ENCODE measurements around the gene PDE9A. TPM values are rescaled to one million over a fixed set of nuclear protein-coding genes. Genes with fewer than 3 reads are reported as not detected.

The PDE9A gene
- total RNA-seq, 1 experiment from 2014 or later = 31.9 TPM

DNA sequence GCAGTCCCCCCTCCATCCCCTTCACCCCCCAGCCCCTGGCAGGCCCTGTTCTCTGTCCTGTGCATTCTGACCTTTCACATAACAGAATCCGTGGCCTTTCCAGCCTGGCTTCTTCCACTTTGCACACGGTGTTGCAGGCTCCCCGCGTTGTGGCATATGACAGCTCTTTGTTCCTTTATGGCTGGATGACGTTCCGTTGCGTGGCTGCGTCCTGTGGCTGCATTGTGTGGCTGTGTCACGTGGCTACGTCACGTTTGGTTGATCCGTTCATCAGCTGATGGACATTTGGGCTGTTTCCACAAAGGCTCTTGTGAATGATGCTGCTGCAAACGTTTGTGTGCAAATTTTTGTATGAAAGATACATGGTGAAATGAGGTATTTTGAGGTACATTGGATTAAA, 53.3 kb downstream of the PDE9A start:
- DNase-seq = no peak
- H2BK20ac ChIP-seq (ENCODE audit: low read depth, low read length, poor library complexity, severe bottlenecking) = no peak overlapping the region
- no peak overlapping the region for H3K14ac ChIP-seq (ENCODE audit: insufficient read depth, low read length)
- no peak overlapping the region for H3K23ac ChIP-seq (ENCODE audit: insufficient read length, low read depth, low read length)
- H3K4me1 Mint-ChIP-seq = peaks cover 40 to 44% of the 10 kb centered on the region in 2 experiments
- H4K5ac ChIP-seq (ENCODE audit: insufficient read length, low read depth, low read length) = no peak overlapping the region
- TF ChIP-seq, protein P1, sequence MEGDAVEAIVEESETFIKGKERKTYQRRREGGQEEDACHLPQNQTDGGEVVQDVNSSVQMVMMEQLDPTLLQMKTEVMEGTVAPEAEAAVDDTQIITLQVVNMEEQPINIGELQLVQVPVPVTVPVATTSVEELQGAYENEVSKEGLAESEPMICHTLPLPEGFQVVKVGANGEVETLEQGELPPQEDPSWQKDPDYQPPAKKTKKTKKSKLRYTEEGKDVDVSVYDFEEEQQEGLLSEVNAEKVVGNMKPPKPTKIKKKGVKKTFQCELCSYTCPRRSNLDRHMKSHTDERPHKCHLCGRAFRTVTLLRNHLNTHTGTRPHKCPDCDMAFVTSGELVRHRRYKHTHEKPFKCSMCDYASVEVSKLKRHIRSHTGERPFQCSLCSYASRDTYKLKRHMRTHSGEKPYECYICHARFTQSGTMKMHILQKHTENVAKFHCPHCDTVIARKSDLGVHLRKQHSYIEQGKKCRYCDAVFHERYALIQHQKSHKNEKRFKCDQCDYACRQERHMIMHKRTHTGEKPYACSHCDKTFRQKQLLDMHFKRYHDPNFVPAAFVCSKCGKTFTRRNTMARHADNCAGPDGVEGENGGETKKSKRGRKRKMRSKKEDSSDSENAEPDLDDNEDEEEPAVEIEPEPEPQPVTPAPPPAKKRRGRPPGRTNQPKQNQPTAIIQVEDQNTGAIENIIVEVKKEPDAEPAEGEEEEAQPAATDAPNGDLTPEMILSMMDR (conservative IDR thresholded peaks at IDR 0.05) = no peak
- no peak overlapping the region for H2BK5ac ChIP-seq (ENCODE audit: insufficient read length, low read length)
- no peaks in the 10 kb centered on the region for H3K27me3 Mint-ChIP-seq (ENCODE audit: low read depth)
- no peak overlapping the region for H3K4me3 Mint-ChIP-seq
- WGBS (ENCODE audit: extremely low coverage, insufficient read length, low lambda C conversion rate) = no CpG with 5 or more reads among the region's 13 CpGs
- no peak overlapping the region for H4K8ac ChIP-seq (replicated peaks; ENCODE audit: insufficient read length, low read depth, low read length)
- H3K79me1 ChIP-seq (ENCODE audit: insufficient read depth, low read depth, low read length, poor library complexity, severe bottlenecking) = no peaks in the 10 kb centered on the region
- peaks cover 18 to 38% (median 37%) of the 10 kb centered on the region in 3 experiments for H3K36me3 Mint-ChIP-seq (ENCODE audit: insufficient read depth in 1 of 3, low read depth in 3 of 3)
- no peak overlapping the region for H3K56ac ChIP-seq (ENCODE audit: insufficient read length, low read depth, low read length)
- no peak overlapping the region for H3K9ac ChIP-seq (ENCODE audit: extremely low read depth, insufficient read length, low read length)
- no peak overlapping the region for H2BK120ac ChIP-seq (ENCODE audit: low read depth, low read length, poor library complexity, severe bottlenecking)
- H3K4me1 ChIP-seq (ENCODE audit: insufficient read depth, low read length) = peaks cover 7% of the 10 kb centered on the region; the same call in 1 of the 2 replicates
- H3K18ac ChIP-seq (ENCODE audit: insufficient read length, low read depth, low read length) = no peak overlapping the region
- no peak overlapping the region for H3K27ac ChIP-seq (ENCODE audit: insufficient read length, low read depth, low read length)
- H3K4me2 ChIP-seq (ENCODE audit: insufficient read depth, insufficient read length, low read length) = no peak overlapping the region
- H2BK12ac ChIP-seq (ENCODE audit: insufficient read length, low read depth, low read length) = no peak overlapping the region
- H4K91ac ChIP-seq (ENCODE audit: insufficient read length, low read depth, low read length) = no peak overlapping the region
- H2AFZ ChIP-seq (ENCODE audit: low read length) = no peak overlapping the region
- H3K27me3 ChIP-seq (ENCODE audit: insufficient read depth, low read length) = no peaks in the 10 kb centered on the region
- H2BK15ac ChIP-seq (ENCODE audit: low read depth, low read length) = no peak overlapping the region
- peak overlapping the region in 1 of 3 experiments; percentile 90; a peak in 3 of 7 replicates for H3K27ac Mint-ChIP-seq
- no peaks in the 10 kb centered on the region for H3K9me3 ChIP-seq (ENCODE audit: control insufficient read depth, low read depth, low read length)
- no peaks in the 10 kb centered on the region for H3K23me2 ChIP-seq (ENCODE audit: insufficient read length, low read depth, low read length, poor library complexity, severe bottlenecking)
- peaks cover 5 to 6% of the 10 kb centered on the region in 2 experiments for H3K9me3 Mint-ChIP-seq
- no peaks in the 10 kb centered on the region for H3K79me2 ChIP-seq (ENCODE audit: insufficient read depth, low read length)
- H3T11ph ChIP-seq (ENCODE audit: low read length) = no peak overlapping the region
- H4K20me1 ChIP-seq (ENCODE audit: control insufficient read depth, insufficient read depth, insufficient read length) = no peaks in the 10 kb centered on the region
- no peak overlapping the region for H3K4ac ChIP-seq (ENCODE audit: low read depth, low read length)
- no peak overlapping the region for H2AK5ac ChIP-seq (ENCODE audit: insufficient read length, low read length)
